Fibroblast of mammary gland (primary cell): ENCODE results near the gene RSPH3.
"Not testable (repeated sequence)": the region's sequence is repeated elsewhere in the genome, so short reads cannot be mapped to it uniquely, and the experiment has no call there.

Source experiments
- DNase-seq: peaks from one replicate; pipeline ENCODE4 v3.0.0-alpha.2; 2010; ENCODE audit warnings: low read depth
- H3K4me3 ChIP-seq: 2 replicates; pipeline ENCODE4 v1.5.1; 2011; ENCODE audit warnings: low read depth, mild to moderate bottlenecking, low read length, moderate library complexity; ENCODE audit not compliant: control insufficient read depth
- CTCF ChIP-seq: conservative IDR thresholded peaks from 2 replicates; pipeline ENCODE4 v1.5.1; 2011; ENCODE audit warnings: low read depth, low read length, inconsistent platforms; ENCODE audit not compliant: control insufficient read depth, insufficient read depth

RSPH3 gene

GRCh38 chr6:158958504-158959386 is 41.3 kb downstream of the RSPH3 start:
- DNase-seq = no peak
- TF ChIP-seq CTCF = no peak
- no peak overlapping the region for H3K4me3 ChIP-seq

- no peak overlapping the region for H3K4me3 ChIP-seq
- TF ChIP-seq CTCF = no peak
- DNase-seq = no peak
Measured at GRCh38 chr6:158955255-158955654, 44.7 kb downstream of the RSPH3 start.

GRCh38 chr6:158954753-158955152 is 45.2 kb downstream of the RSPH3 start:
- TF ChIP-seq CTCF = no peak
- no peak for DNase-seq
- H3K4me3 ChIP-seq = no peak overlapping the region

GRCh38 chr6:158952011-158952410 is 48.0 kb downstream of the RSPH3 start:
- not testable (repeated sequence) for H3K4me3 ChIP-seq, DNase-seq

- H3K4me3 ChIP-seq = not testable (repeated sequence)
Measured at GRCh38 chr6:158951565-158951964, 48.4 kb downstream of the RSPH3 start.

GRCh38 chr6:158947284-158947683 is 52.7 kb downstream of the RSPH3 start:
- TF ChIP-seq CTCF = no peak
- DNase-seq = no peak
- no peak overlapping the region for H3K4me3 ChIP-seq

More at GRCh38 chr6:158951565-158951964, 48.4 kb downstream of the RSPH3 start:
- DNase-seq = not testable (repeated sequence)

GRCh38 chr6:158943380-158944032 is 56.5 kb downstream of the RSPH3 start:
- no peak for DNase-seq
- no peak overlapping the region for H3K4me3 ChIP-seq
- no peak for TF ChIP-seq CTCF
